Nephron (organoid): ENCODE data around the gene MSANTD4.

Source experiments
- H3K27ac Mint-ChIP-seq, 3 experiments: 2 replicates each; pipeline ENCODE4 v1.8.0; 2020; ENCODE audit warnings: mixed read lengths in 3 of 3, mild to moderate bottlenecking in 2 of 3, moderate library complexity in 1 of 3
- H3K27me3 Mint-ChIP-seq: 2 replicates; pipeline ENCODE4 v1.8.0; 2021; ENCODE audit warnings: low read depth, mild to moderate bottlenecking, moderate library complexity, mixed read lengths
- H3K36me3 Mint-ChIP-seq: 2 replicates; pipeline ENCODE4 v1.8.0; 2020; ENCODE audit warnings: low read depth, mixed read lengths
- H3K4me1 Mint-ChIP-seq: 2 replicates; pipeline ENCODE4 v1.8.0; 2020; ENCODE audit warnings: mixed read lengths
- H3K4me3 Mint-ChIP-seq, 3 experiments: 2 replicates each; pipeline ENCODE4 v1.8.0; 2020; ENCODE audit warnings: mild to moderate bottlenecking in 3 of 3, mixed read lengths in 3 of 3, moderate library complexity in 2 of 3
- H3K9me3 Mint-ChIP-seq: 2 replicates; pipeline ENCODE4 v1.8.0; 2020; ENCODE audit warnings: mixed read lengths
- CTCF ChIP-seq, 3 experiments: fragments of 200-600 bp; sonication (generic); IDR thresholded peaks; one replicate each; pipeline ENCODE4 v1.5.0; 2021; ENCODE audit warnings: antibody characterized with exemption in 3 of 3; ENCODE audit not compliant: unreplicated experiment in 3 of 3

MSANTD4 gene

GRCh38 chr11:106021181-106021966 is 666 bp downstream of the MSANTD4 start:
- Mint-ChIP-seq H3K27me3 (no peaks in the 10 kb centered on the region), H3K36me3 (peaks cover 13% of the 10 kb centered on the region), H3K9me3 (no peaks in the 10 kb centered on the region), H3K4me1 (peaks cover 41% of the 10 kb centered on the region), H3K27ac (peak overlapping the region; percentile 84 to 92 (median 86)), H3K4me3 (peak overlapping the region; percentile 92 to 95 (median 94))
- TF ChIP-seq CTCF (IDR thresholded peaks at IDR 0.05; ENCODE audit: unreplicated experiment in 3 of 3), result no peak

GRCh38 chr11:106017093-106017492 is 4.9 kb downstream of the MSANTD4 start:
- Mint-ChIP-seq H3K36me3 (peaks cover 24% of the 10 kb centered on the region), H3K4me1 (peaks cover 29% of the 10 kb centered on the region), H3K4me3 (no peak overlapping the region), H3K9me3 (no peaks in the 10 kb centered on the region), H3K27me3 (no peaks in the 10 kb centered on the region), H3K27ac (no peak overlapping the region)
- TF ChIP-seq CTCF (IDR thresholded peaks at IDR 0.05; ENCODE audit: unreplicated experiment in 3 of 3), result no peak

GRCh38 chr11:106015066-106015465 is 7.0 kb downstream of the MSANTD4 start:
- Mint-ChIP-seq H3K36me3 (peaks cover 36% of the 10 kb centered on the region), H3K4me1 (peaks cover 17% of the 10 kb centered on the region), H3K27me3 (no peaks in the 10 kb centered on the region), H3K9me3 (peaks cover 4% of the 10 kb centered on the region), H3K4me3 (no peak overlapping the region), H3K27ac (no peak overlapping the region)
- no peak for TF ChIP-seq CTCF (IDR thresholded peaks at IDR 0.05; ENCODE audit: unreplicated experiment in 3 of 3)

- peaks cover 37% of the 10 kb centered on the region for H3K36me3 Mint-ChIP-seq
- H3K27me3 Mint-ChIP-seq, result no peaks in the 10 kb centered on the region
- no peak for TF ChIP-seq CTCF (IDR thresholded peaks at IDR 0.05; ENCODE audit: unreplicated experiment in 3 of 3)
- H3K4me1 Mint-ChIP-seq, result peaks cover 13% of the 10 kb centered on the region
- H3K27ac Mint-ChIP-seq, result no peak overlapping the region
- H3K9me3 Mint-ChIP-seq, result peaks cover 6% of the 10 kb centered on the region
- H3K4me3 Mint-ChIP-seq, result no peak overlapping the region
These were observed 7.4 kb downstream of the MSANTD4 start for GRCh38 chr11:106014620-106015019.

GRCh38 chr11:106014035-106014434 is 8.0 kb downstream of the MSANTD4 start:
- Mint-ChIP-seq H3K4me3 (no peak overlapping the region), H3K27ac (no peak overlapping the region), H3K27me3 (no peaks in the 10 kb centered on the region), H3K4me1 (peaks cover 8% of the 10 kb centered on the region), H3K36me3 (peaks cover 40% of the 10 kb centered on the region), H3K9me3 (peaks cover 7% of the 10 kb centered on the region)
- TF ChIP-seq CTCF (IDR thresholded peaks at IDR 0.05; ENCODE audit: unreplicated experiment in 3 of 3), result no peak

- Mint-ChIP-seq H3K27ac (no peak overlapping the region), H3K4me3 (no peak overlapping the region), H3K36me3 (peaks cover 50% of the 10 kb centered on the region), H3K9me3 (peaks cover 7% of the 10 kb centered on the region), H3K4me1 (no peaks in the 10 kb centered on the region), H3K27me3 (no peaks in the 10 kb centered on the region)
- TF ChIP-seq CTCF (IDR thresholded peaks at IDR 0.05; ENCODE audit: unreplicated experiment in 3 of 3), result no peak
These were observed 9.3 kb downstream of the MSANTD4 start for GRCh38 chr11:106012744-106013143.
